AG04450 (cell line): Measurements from ENCODE around the gene KIF15. TPM values are rescaled to one million over a fixed set of nuclear protein-coding genes. Genes with fewer than 3 reads are reported as not detected.
A peak's percentile ranks its signal among the peaks of the same experiment; 100 is the strongest.

Source experiments
- CTCF ChIA-PET: fragments of 300-600, 350-600 bp; formaldehyde crosslinking; extraction: SDS; loops from one replicate; lab custom pipeline; 2022; ENCODE audit warnings: antibody characterized with exemption, inconsistent platforms; lab: Charles Lee
- POLR2A ChIA-PET: fragments of 350-600 bp; formaldehyde crosslinking; extraction: SDS; loops from one replicate; lab custom pipeline; 2021; ENCODE audit warnings: antibody characterized with exemption, inconsistent platforms; lab: Yijun Ruan, JAX
- DNase-seq: peaks from one replicate; pipeline ENCODE4 v3.0.0-alpha.2; 2011; ENCODE audit warnings: low read depth, low spot score
- H3K27ac ChIP-seq: one replicate; pipeline ENCODE4 v1.5.1; 2012; ENCODE audit warnings: low read depth, low read length, control low read depth
- H3K27me3 ChIP-seq: one replicate; pipeline ENCODE4 v1.6.0; 2012; ENCODE audit warnings: low read length; ENCODE audit not compliant: control insufficient read depth, insufficient read depth
- H3K4me3 ChIP-seq: 2 replicates; pipeline ENCODE4 v1.5.1; 2011; ENCODE audit warnings: mild to moderate bottlenecking, low read depth, low read length, control low read depth
- H3K9me3 ChIP-seq: 2 replicates; pipeline ENCODE4 v1.5.1; 2012; ENCODE audit warnings: low read length; ENCODE audit not compliant: control insufficient read depth, insufficient read depth
- CTCF ChIP-seq: IDR thresholded peaks from 2 replicates; pipeline ENCODE4 v1.5.1; 2011; ENCODE audit warnings: low read depth, low read length, control low read depth, inconsistent platforms
- polyA plus RNA-seq: library from polyadenylated mRNA; depleted of rRNA; stranded (reverse); fragments of >200 nt; gene quantifications from 2 replicates; pipeline ENCODE4 v1.2.3, GENCODE V29; 2011

The KIF15 gene
- polyA plus RNA-seq, 1 experiment: 3.6 TPM

GRCh38 chr3:44860117-44860516, 98.5 kb downstream of the KIF15 start:
- Histone ChIP-seq H3K27ac (no peak overlapping the region), H3K27me3 (no peaks in the 10 kb centered on the region), H3K4me3 (no peak overlapping the region), H3K9me3 (no peaks in the 10 kb centered on the region; the same call in 1 of the 2 replicates)
- ChIA-PET POLR2A (no interaction called here), CTCF (no interaction called here)
- TF ChIP-seq CTCF: no peak
- no peak for DNase-seq

GRCh38 chr3:44861412-44862225, 100.0 kb downstream of the KIF15 start, which contains the start of gene TMEM42:
TSS of gene TMEM42 (plus strand) at chr3:44861912. CDS start at chr3:44861925, 13 bp downstream.
- ChIA-PET POLR2A (no interaction called here), CTCF (interaction anchor here (0.7 kb wide), 1 partner anchor 21 kb away, joined by 3 read pairs; no protein-coding TSS in a partner anchor)
- Histone ChIP-seq H3K4me3 (peak within 1 kb of the TSS; percentile 78), H3K27me3 (no peaks in the 10 kb centered on the region), H3K27ac (peak within 1 kb of the TSS; percentile 90), H3K9me3 (no peaks in the 10 kb centered on the region; the same call in 1 of the 2 replicates)
- TF ChIP-seq CTCF: peak; percentile 37; the same call in 1 of the 2 replicates
- peak; percentile 79 for DNase-seq

GRCh38 chr3:44862226-44862637, 100.6 kb downstream of the KIF15 start:
- Histone ChIP-seq H3K27ac (peak overlapping the region; percentile 47), H3K9me3 (no peaks in the 10 kb centered on the region), H3K4me3 (peak overlapping the region; percentile 78), H3K27me3 (no peaks in the 10 kb centered on the region)
- TF ChIP-seq CTCF: no peak
- no peak for DNase-seq
- CTCF ChIA-PET: interaction anchor here (0.7 kb wide), 1 partner anchor 20 kb away, joined by 3 read pairs; no protein-coding TSS in a partner anchor
- POLR2A ChIA-PET: no interaction called here

GRCh38 chr3:44865272-44866035, 103.9 kb downstream of the KIF15 start:
- no peak for DNase-seq
- no peak for TF ChIP-seq CTCF
- CTCF ChIA-PET: no interaction called here

More at GRCh38 chr3:44865272-44866035, 103.9 kb downstream of the KIF15 start:
- Histone ChIP-seq H3K27ac (peak overlapping the region; percentile 21), H3K27me3 (no peaks in the 10 kb centered on the region), H3K9me3 (no peaks in the 10 kb centered on the region), H3K4me3 (no peak overlapping the region)
- POLR2A ChIA-PET: no interaction called here
